Activated T-cell treated with anti-CD3 and anti-CD28 coated beads for 4 hours (primary cell): ENCODE measurements around the gene DCPS.
A peak's percentile ranks its signal among the peaks of the same experiment; 100 is the strongest.
"Not testable (repeated sequence)": the region's sequence is repeated elsewhere in the genome, so short reads cannot be mapped to it uniquely, and the experiment has no call there.

ENCODE experiments used
- DNase-seq: peaks from one replicate; pipeline ENCODE4 v3.0.0-alpha.2; 2020

The DCPS gene

DNA sequence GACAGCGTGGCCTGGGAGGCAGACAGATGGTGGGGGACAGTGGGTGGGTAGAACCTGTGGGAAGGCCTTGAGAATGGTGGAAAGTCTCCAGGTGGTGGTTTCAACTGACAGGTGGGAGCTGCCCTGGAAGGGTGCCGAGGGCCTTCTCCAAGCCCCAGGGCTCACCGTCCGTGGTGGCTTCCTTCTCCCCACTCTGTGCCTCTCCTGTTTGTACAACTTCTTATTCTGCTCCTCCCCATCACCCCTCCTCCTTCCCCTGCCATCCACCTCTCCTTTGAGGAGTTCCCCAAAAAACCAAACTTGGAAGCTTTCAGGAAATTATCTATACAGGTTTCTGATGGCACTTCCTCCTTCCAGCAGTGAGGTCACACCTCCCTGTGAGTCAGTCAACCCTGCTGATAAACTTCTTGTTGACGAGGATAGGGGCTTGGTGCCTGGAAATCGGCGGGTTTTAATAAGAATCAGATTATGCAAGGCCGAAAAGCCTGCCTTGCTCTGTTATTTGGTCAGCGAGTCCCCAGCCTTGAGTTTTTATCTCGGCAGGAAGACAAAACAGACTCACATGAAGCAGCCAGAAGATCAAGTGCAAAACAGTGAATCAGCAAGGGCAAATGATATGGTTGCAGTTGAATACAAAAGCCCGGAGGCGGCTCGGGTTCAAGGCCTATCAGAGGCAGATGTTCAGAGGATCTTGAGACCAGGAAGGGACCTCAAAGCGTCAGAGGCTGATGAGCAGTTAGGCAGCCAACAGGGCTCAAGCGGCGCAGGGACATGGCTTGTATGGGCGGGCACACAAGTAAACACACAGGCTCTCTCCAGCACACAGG, 42.1 kb downstream of the DCPS start:
- no peak for DNase-seq

DNA sequence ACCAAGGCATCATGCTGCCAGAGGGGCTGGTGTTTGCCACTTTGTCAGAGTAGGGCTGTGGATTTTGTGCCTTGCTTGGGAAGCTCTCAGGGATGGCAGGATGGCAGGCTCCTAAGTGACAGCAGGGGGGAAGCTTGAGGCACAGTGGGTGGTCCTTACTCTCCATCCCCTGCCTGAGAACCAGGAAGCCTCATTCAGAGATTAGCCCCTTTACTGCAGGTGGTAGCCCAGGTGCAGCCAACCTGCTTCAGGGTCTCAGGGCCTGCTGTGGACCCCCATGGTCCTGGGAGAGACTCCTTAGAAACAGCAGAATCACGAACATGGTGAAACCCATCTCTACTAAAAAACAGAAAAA, 42.7 kb downstream of the DCPS start:
- DNase-seq: no peak

DNA sequence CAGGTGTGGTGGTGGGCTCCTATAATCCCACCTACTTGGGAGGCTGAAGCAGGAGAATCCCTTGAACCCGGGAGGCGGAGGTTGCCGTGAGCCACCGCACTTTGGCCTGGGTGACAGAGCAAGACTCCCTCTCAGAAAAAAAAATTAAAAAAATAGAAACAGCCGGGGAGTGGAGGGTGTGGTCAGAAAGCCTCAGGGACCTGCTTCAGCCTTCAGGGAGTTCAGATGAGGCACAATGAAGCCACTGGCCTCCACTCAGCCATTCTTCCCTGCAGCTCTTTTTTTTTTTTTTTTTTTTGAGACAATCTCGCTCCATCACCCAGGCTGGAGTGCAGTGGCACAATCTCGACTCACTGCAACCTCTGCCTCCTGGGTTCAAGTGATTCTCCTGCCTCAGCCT, 43.1 kb downstream of the DCPS start:
- not testable (repeated sequence) for DNase-seq

DNA sequence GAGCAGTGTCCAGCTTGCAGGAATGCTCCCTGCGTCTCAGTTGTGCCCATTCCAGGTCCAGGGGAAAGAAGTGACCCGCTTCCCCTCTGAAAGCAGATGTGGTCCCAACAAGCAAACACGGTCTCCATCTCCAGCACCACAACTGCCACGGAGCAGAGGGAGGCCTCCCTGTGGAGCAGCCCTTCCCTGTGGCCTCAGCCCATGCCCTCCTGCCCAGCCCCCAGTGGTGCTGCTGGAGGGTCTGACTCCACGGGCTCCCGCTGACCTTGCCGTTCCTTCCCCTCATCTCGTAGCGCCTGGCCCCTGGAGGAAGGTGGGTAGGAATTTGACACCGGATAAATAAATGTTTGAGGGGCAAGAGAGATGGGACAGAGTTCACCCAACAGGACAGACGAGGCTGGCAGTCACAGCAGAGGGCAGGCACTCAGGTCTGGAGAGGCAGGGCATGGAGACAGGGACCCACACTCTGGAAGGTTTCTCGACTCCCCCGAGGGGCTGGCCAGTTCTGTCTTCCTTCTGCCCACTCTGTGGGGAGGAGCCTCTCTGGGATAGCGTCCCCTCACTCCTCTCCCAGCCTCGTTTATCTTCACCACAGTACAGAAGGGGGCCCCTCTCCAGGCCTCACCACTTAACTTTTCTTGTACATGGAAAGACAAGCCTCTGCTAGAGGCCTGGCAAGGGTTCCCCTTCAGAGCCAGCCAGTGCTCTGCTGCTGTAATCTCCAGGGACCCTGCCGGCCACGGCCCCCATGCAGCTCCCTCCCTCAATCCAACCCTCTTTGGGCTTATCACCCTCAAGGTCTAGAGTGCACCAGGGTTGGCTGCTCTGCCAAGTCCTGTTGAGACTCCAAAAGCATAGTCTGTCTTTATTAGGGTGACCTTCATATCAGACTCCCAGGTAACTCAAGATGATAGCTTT, 44.1 kb downstream of the DCPS start:
- DNase-seq: no peak

DNA sequence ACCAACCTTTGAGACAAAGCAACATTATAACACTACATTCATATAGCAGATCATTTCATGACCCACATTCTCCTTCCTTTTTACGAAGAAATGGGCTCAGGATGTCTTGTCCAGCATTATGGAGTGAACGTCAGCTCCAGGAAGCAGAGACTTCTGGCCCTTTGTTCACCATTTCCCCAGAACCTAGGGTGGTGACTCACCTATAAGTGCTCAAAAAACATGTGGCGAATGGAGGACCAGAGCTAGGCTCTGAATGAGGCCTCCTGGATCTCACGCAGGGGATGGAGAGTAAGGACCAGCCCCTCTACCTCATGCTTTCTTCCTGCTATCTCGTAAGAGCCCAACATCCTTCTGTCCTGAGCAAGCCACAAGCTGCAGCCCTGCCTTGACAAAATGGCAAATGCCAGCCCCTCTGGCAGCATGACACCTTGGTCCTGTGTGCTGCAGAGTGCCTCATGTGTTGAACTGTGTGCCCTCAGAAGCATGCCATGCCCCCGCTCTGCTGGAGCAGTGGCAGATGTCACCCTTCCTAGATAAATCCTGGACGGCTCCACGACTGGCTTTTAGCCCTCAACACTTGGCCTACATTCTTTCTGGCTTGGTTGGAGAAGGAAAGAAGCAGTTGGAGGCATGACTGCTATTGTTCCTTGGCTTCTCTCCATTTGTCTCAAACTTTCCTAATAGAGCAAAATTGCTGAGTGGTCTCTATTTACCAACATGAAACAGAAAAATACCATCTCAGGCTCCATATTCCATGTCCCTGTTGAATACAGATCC, 45.1 kb downstream of the DCPS start:
- DNase-seq: no peak

DNA sequence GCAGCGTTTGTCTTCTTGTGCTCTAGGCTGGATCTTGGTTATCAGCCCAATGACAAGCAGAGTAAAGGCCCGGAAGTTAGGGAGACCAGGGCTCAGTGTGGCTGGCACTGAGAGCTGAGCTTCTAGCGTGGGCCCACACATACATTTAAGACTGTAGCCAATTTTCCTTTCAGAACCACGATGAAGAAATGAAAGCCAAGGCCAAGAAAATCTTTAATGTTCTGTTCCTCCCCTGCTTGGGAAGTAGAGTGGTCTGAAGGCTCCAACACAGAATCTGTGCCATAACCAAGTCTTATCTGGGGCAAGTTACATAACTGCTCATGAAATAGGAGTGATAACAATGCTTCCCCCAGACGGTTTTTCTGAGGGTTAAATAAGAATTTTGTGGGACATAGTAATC, 47.0 kb downstream of the DCPS start:
- DNase-seq: no peak

DNA sequence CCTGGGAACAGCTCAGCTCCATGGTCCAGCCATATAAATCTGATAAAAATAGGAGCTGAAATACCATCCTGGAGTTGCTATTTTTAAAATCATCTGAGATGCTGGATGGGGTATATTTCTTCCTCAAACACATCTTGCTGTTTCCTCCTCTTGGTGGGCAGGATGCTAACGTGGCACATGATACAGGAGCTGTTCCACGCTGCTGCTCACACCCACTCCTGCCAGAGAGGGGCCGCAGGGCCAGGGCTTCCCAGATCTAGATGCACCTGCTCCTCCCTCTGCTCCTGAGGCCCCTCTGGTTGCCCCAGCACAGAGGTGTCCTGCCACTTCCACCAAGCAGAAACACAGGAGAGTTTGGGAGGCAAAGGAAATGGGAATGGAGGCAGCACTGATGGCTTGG, 48.3 kb downstream of the DCPS start:
- DNase-seq: no peak

DNA sequence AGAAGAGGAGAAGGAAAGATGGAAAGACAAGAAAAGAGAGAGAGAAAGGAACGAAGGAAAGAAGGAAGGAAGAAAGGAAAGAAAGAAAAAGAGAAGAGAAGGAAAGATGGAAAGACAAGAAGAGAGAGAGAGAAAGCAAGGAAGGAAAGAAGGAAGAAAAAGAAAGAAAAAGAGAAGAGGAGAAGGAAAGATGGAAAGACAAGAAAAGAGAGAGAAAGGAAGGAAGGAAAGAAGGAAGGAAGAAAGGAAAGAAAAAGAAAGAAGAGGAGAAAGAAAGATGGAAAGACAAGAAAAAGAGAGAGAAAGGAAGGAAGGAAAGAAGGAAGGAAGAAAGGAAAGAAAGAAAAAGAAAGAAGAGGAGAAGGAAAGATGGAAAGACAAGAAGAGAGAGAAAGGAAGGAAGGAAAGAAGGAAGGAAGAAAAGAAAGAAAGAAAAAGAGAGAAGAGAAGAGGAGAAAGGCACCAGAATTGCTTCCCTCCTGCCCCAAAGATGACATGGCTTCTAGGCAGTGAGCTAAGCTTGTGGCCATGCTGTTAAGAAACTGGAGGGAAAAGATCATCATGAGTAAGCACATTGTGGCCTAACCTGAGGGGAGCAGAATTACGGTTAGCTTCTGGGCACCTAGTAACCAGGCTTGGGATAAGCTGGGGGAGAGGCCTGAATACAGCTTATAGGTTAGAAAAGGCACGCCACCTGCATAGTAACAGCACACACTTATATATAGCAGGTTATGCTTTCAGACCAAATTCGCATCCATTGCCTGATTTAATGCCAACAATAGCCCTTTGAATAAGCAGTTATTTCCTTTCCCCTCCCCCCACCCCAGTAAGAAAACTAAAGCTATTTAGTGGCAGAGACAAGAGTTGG, 49.3 kb downstream of the DCPS start:
- DNase-seq: no peak

DNA sequence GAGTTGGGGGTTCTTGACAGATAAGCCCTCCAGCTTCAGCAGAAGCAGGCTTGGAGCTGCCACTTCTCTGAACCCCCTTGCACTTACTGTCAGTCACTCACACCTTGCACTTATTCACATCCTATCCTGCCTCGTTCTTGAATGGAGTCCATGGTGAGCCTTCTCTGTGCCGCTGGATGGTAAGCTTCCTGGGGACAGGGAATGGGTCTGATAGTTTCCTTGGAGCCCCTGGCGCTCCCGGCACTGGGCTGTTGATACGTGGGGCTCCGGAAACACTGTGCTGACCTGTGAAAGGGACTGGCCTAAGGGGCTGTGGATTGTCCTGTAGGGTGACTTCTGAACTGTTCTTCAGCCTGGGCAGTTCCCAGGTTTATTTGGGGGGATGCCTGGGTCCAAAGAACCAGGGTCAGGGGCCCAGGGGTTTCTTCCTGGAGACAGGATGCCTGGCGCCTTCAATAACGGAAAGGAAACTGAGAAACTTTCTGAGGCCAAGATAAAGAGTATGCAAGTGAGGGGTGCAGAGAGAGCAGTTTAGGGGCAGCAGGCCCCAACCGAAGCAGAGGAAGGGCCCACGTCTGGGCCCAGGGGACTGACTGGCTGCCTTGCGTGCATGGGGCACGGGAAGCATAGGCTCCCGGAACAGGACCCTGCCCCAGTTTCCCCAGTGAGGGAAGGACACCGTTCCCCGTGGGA, 50.9 kb downstream of the DCPS start:
- DNase-seq: no peak

DNA sequence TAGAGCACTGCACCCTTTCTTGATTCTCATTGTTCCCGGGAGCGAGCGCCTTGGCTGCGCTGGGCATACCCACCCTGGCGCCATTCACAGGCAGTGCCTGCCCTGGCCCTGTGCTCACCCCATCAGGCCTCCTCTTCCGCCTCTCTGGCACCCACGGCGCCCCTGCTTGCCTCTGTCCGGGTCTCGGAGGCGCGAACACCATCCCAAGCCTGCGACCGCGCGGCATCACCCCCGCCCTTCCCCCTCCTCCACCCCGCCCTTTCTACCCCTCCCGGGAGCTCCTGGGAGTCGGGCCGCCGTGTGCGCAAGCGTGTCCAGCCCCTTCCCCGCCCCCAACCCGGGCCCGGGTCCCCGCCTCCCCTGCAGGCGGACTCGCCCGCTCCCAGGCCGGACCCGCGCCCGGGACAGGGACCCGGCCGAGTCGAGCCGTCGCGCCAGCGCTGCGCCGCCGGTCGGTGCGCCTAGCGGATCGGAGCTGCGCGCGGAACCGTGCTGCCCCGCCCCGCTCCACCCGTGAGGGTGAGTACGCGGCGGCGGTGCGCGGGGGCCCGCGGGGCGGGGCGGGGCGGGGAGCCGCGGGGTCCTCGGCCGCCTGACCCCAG, 51.6 kb downstream of the DCPS start, which contains the start of gene ST3GAL4:
Gene ST3GAL4, plus strand, starts transcription at position 363 of the 602 bp plus-strand sequence. CDS start 50,470 bp downstream, outside the sequence.
- DNase-seq: peak; percentile 56

DNA sequence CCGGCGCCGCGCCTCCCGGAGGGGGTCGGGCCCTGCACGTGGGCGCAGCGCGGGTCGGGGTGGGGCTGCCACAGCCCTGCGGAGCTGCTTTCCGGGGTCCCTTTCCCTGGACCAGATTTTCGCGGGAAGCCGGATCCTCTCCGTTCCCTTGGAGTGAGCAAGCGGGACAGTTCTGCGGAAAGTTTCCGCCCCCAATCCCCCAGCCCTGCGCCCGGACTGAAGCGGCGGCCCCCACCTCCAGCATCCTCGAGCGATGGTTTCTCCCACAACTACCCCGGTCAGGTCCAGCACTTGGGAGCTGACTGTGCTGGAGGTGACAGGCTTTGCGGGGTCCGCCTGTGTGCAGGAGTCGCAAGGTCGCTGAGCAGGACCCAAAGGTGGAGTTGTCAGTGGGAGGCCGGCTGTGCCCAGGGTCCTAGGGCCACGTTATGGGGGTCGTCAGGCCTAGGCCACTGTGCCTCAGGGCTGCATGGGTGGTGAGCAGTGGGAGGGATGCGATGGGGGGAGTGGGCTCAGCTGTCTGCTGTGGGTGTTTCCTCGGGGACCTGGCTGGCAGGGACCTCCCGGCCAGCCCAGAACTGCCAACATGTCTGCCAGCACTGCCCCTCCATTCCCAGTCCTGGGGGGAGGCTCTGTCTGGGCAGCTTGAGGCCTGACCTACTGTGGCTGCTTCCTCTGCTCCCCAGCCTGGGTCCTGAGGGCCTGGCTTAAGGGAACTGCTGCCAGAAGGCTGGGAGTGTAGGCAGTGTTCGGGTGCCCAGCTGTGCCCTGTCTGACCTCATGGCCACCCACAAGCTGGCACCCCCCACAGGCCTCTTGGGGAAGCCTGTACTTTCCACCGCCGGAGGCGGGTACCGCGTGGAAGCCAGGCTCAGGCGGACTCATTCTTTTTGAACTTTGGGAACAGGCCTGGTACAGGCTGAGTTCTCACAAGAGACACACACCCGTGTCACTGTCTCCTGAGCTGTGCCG, 52.4 kb downstream of the DCPS start:
- no peak for DNase-seq

DNA sequence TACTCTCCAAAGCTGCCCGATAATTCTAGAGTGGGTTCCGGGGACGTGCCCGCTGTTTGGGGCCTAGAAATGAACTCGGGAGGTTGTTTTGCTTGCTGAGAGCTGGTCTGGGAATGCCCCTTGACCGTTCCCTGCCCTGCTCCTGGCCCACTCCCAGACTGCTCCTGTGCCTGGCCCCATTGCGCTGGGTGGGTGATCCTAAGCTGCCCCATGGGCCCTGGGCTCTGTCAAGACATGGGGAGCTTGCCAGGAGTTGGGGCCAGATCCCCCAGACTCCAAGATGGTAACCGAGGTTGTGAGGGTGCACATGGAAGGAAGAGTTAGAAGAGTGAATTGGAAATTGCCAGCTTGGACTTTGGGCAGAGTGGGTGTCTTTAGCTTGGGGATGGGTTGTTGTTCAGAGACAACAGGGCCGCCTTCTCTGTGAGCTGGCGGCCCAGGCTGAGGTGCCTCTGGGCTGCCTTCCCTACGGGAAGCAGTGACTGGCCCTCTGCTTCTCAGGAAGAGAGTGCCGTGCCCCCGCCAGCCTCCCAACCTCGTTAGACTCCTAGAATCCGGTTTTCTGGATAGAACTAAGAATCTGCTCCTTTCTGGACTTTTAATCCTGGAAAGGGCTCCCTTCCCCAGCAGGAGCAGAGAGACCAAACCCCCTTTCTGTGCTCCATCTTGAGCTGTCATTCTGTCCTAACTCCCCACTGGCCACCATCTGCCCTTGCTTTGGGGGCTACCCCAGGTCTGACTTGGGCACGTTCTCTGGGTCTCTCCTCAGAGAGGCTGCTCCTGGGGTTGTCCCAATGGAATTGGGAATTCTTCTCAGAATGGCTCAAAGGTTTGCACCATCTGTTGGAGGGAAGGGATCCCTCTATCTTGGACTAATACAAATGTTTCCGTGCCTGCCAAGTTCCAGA, 53.4 kb downstream of the DCPS start:
- DNase-seq: no peak

DNA sequence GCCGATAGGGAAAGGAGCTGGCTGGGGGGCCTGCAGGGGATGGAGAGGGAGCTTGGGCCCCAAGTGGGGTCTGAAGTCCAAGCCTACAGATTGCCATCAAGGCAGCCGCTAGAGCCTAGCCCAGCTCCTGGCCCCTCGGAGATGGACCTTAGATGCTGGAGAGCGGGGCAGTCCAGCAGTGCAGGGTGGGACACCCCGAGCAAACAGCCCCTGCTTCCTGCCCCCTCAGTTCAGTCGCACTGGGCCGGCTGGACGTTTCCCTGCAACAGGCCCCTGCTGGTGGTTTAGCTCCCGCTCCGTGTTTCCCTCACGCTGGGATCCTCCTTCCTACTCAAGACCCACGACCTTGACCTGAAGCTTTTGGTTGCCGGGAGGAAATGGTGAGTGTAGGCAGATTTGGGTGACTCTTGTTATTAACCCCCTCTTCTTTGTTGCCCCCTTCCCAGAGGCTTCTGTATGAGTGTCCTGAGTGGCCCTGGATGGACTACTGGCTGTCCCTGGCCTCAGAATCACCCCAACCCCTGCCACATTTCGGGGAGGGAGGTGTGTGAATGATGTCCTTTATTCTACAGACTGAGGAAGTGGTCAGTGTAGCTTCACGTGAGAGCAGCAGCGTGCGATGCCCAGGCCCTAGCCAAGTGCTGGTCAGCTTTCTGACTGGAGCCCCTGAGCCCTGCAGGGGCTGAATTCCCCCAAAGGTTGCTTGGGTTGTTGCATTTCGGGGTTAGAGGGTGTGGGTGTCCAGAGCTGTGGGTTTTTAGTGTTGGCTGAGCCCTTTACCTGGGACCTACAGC, 54.3 kb downstream of the DCPS start:
- no peak for DNase-seq

DNA sequence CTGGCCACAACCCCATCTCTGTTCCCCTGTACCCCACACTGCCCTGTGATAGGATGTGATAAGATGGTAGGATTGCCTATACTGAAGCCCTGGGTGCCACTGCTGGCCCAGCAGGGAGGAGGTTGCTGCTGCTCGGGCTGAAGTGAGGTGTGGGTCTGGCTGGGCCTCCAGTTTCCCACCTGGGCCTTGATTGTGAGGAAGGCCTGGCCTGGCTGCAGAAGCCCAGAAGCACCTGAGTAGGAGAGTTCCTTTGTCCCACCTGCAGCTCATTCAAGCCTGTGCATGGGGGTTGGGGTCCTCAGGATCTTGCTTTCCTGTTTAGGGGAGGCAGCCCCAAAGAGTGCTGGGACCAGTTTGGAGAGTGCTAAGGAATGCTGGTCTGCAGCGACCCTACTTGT, 54.9 kb downstream of the DCPS start:
- DNase-seq: no peak

DNA sequence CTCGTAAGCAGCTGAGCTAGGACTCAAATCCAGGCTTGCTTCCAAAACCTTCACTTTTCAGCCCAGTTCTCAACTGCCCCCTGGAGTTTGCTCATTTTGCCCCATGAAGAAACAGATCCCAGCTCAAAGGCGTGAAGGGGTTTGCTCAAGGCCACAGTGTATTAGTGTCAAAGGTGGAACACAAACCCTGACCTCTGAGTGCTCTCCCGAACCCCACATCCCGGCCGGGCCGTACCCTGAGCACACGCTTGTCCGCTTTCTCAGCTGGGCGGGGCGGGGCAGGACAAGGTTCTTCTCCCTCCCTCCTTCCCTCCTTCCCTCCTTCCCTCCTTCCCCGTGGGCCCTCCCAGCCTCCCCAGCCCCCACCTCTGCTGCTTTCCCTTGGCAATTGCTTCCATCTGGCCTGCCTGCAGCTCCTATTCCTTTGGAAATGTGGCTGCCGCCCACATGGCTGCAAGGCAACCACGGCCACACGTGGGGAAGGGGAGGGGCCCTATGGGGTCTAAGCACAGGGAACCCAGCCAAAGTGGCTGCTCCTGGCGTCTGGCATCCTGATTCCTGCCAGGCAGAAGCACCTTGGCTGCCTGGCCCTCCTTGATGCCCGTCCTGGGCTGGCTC, 55.7 kb downstream of the DCPS start:
- DNase-seq: no peak

DNA sequence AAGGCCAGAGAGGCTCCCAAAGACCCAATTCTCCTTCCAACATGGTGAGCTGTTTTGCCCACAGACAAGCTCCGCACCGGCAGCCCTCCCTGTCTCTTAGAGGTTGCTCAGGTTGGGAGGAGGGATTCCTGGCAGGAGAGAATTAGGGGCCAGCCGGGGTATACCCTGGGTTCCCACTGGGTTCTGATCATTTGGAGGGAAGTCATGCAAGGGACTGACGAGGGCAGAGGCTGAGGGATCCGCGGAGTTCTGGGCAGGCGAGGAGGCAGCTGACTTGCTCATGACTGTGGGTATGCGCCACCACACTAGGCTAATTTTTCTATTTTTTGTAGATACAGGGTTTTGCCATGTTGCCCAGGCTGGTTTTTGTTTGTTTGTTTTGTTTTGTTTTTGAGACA, 56.2 kb downstream of the DCPS start:
- DNase-seq: no peak

DNA sequence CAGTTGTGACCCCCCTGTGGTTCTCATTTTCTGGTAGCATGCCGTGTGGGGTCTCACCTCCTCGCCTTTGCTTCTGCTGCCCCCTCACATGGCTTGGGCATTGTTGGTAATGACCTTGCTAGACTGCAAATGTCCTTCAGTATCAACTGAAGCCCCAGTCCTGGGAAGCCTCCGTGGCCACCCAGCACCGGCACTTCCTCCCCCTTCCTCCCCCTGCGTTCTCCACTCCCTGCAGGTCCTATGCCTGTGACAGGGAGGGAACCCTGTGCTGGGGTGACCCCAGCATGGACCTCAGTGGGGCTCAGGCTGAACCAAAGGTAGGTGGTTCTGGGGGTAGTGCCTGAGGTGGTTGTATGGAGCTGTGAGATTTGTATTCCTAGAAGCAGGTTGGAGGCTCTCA, 57.5 kb downstream of the DCPS start:
- DNase-seq: no peak
